ENCODE results near the gene CHST5.
"Not testable (repeated sequence)": the region's sequence is repeated elsewhere in the genome, so short reads cannot be mapped to it uniquely, and the experiment has no call there.

Gene CHST5

DNA sequence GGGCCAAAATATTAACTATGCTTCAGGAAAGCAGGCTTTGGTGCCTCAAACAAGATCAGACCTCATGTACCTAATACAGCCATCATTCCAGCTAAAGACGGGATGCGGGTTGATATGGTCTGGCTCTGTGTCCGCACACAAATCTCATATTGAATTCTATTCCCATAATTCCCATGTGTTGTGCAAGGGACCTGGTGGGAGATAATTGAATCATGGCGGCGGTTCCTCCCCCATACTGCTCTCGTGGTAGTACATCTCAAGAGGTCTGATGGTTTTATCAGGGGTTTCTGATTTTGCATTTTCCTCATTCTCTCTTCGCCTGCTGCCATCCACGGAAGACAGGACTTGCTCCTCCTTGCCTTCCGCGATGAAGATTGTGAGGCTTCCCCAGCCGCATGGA is 21.6 kb downstream of the CHST5 start:
- POLR2A ChIA-PET = no interaction called here
- DNase-seq (ENCODE audit: extremely low spot score) = no peak
- TF ChIP-seq ZNF384 (IDR thresholded peaks at IDR 0.05) (no peak), FOXM1 (IDR thresholded peaks at IDR 0.05; ENCODE audit: borderline replicate concordance) (no peak), NFRKB (IDR thresholded peaks at IDR 0.05) (no peak), SUZ12 (IDR thresholded peaks at IDR 0.05) (no peak), LEF1 (IDR thresholded peaks at IDR 0.05; ENCODE audit: borderline replicate concordance) (no peak), ARNT (IDR thresholded peaks at IDR 0.05) (no peak), BHLHE40 (IDR thresholded peaks at IDR 0.05; ENCODE audit: borderline replicate concordance) (no peak), L3MBTL2 (conservative IDR thresholded peaks at IDR 0.05) (no peak), ELF4 (IDR thresholded peaks at IDR 0.05) (no peak), CTBP1 (IDR thresholded peaks at IDR 0.05; ENCODE audit: borderline replicate concordance) (no peak), TARDBP (IDR thresholded peaks at IDR 0.05) (no peak)
- TF ChIP-seq, protein P1, sequence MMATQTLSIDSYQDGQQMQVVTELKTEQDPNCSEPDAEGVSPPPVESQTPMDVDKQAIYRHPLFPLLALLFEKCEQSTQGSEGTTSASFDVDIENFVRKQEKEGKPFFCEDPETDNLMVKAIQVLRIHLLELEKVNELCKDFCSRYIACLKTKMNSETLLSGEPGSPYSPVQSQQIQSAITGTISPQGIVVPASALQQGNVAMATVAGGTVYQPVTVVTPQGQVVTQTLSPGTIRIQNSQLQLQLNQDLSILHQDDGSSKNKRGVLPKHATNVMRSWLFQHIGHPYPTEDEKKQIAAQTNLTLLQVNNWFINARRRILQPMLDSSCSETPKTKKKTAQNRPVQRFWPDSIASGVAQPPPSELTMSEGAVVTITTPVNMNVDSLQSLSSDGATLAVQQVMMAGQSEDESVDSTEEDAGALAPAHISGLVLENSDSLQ (IDR thresholded peaks at IDR 0.05) = no peak
- CTCF ChIA-PET = no interaction called here

DNA sequence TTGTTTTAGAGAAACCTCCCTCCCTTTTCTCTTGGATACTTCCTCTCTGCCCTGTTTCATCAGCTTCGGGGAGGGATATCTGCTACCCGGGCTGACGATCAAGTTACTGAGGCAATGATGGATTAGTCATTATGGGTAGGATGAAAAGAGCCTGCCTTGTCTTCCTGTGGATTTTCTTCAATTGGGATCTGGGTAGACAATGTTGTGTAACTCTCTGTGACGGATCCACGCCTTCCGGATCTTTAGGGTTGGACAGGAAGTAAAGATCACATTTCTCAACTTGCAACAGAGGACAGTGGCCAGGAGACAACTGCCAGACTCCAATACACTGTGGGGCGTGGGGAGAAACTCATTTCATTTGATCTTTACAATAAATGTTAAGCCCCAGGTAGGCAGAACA is 29.3 kb downstream of the CHST5 start:
- TF ChIP-seq FOXK2 (IDR thresholded peaks at IDR 0.05) (no peak), HDGF (IDR thresholded peaks at IDR 0.05; ENCODE audit: borderline replicate concordance) (no peak), NFRKB (IDR thresholded peaks at IDR 0.05) (no peak), FOXM1 (IDR thresholded peaks at IDR 0.05; ENCODE audit: borderline replicate concordance) (no peak), TARDBP (IDR thresholded peaks at IDR 0.05) (no peak), ZNF384 (IDR thresholded peaks at IDR 0.05) (no peak), L3MBTL2 (conservative IDR thresholded peaks at IDR 0.05) (no peak), ELF4 (IDR thresholded peaks at IDR 0.05) (no peak)
- TF ChIP-seq, protein P1 (IDR thresholded peaks at IDR 0.05) = no peak
- no peak for DNase-seq (ENCODE audit: extremely low spot score)
- ChIA-PET CTCF (interaction anchor here (0.7 to 1.3 kb wide), 2 partner anchors 10 to 42 kb away, joined by 3 to 6 read pairs; partner anchors contain the start of gene TMEM170A), POLR2A (interaction anchor here (0.7 to 1.2 kb wide), 2 partner anchors 11 to 50 kb away, joined by 3 read pairs; partner anchors contain the start of gene TMEM231)

DNA sequence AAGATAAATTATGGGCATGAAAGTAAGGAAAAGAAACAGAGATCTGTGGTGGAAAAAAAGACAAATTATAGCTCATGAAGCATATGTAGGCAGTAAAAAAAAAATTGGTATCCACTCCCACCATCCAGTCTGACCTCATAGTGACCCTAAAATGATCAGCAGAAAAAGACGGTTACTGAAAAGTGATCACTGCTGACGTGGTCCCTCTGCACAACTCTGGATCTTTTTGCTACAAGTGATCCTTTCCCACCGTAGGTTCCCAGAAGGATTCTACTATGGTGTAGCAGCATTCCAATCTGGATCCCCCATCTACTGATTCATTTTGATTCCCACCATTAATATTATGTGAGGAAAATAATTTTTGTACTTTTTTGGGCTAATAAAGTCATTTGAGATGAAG is 29.8 kb downstream of the CHST5 start:
- no peak for DNase-seq (ENCODE audit: extremely low spot score)
- no peak for TF ChIP-seq SUZ12 (IDR thresholded peaks at IDR 0.05)
- POLR2A ChIA-PET = interaction anchor here (0.7 kb wide), 1 partner anchor 50 kb away, joined by 3 read pairs; the partner anchor contains the start of gene TMEM231
- CTCF ChIA-PET = interaction anchor here (0.7 to 1.3 kb wide), 3 partner anchors 11 to 61 kb away, joined by 3 to 6 read pairs (median 3); partner anchors contain the start of gene TMEM170A

DNA sequence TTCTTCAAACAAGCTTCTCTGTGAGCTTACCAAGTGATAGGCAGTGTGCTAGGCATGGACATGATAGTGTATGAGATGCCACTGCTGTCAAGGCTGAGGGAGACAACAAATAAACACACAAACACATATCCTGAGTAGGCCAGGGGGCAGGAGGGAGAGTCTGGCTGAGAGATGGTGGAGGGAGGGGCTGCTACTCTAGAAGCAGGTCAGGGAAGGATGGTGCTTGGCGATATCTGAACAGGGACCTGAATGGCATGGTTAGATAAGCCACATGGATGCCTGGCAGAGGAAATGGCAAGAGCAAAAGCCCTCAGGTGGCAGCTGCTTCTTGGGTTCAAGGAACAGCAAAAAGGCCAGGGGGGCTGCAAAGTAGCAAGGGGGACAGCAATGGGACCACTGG is 32.1 kb downstream of the CHST5 start:
- DNase-seq (ENCODE audit: extremely low spot score) = no peak
- TF ChIP-seq LEF1 (IDR thresholded peaks at IDR 0.05; ENCODE audit: borderline replicate concordance) (no peak), ARNT (IDR thresholded peaks at IDR 0.05) (no peak), FOXK2 (IDR thresholded peaks at IDR 0.05) (no peak), CTBP1 (IDR thresholded peaks at IDR 0.05; ENCODE audit: borderline replicate concordance) (no peak)
- TF ChIP-seq, protein P1 (IDR thresholded peaks at IDR 0.05) = no peak
- ChIA-PET CTCF (no interaction called here), POLR2A (interaction anchor here (1.4 kb wide), 1 partner anchor 8 kb away, joined by 4 read pairs; the partner anchor contains the start of gene CHST6)

DNA sequence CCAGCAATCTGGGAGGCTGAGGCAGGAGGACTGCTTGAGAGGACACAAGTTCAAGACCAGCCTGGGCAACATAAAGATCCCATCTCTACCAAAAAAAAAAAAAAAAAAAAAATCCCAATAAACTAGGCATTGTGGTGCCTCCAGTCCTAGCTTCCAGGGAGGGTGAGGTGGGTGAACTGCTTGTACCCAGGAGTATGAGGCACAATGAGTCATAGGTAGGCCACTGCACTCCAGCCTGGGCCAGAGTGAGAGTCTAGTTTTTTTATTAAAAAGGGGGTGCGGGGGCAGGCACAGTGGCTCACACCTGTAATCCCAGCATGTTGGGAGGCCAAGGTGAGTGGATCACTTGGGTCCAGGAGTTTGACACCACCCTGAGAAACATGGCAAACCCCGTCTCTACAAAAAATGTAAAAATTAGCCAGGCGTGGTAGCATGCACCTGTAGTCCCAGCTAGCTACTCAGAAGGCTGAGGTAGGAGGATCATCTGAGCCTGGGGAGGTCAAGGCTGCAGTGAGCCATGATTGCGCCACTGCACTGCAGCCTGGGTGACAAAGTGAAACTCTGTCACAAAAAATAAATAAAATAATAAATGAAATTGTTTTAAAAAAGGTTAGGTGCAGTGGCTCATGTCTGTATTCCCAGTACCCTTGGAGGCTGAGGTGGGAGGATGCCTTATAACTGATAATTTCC is 32.8 kb downstream of the CHST5 start:
- ChIA-PET POLR2A (interaction anchor here (1.4 kb wide), 1 partner anchor 8 kb away, joined by 4 read pairs; the partner anchor contains the start of gene CHST6), CTCF (no interaction called here)
- no peak for DNase-seq (ENCODE audit: extremely low spot score)

DNA sequence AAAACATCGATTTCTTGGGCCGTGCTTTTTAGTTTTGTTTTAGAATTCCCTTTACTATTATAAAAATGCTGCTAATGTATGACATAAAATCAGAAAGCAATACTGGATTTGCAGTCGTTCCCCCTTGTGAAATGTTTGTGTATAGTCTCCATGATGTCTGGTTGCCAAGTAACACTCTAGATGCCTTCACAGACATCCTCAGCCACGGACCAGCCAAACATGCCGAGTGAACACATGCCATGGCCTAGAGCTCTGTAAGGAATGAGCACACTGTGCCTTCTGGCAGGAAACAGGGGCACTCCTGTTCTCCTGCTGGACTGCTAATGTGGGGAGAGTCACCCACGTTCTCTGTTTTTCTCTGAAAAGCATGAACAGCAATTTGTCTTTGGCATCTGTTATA is 34.1 kb downstream of the CHST5 start:
- CTCF ChIA-PET; POLR2A ChIA-PET; DNase-seq (ENCODE audit: extremely low spot score): not testable (repeated sequence)

More for the DNA sequence above, 32.8 kb downstream of the CHST5 start:
- TF ChIP-seq HDGF (IDR thresholded peaks at IDR 0.05; ENCODE audit: borderline replicate concordance) (no peak), L3MBTL2 (conservative IDR thresholded peaks at IDR 0.05) (no peak), FOXM1 (IDR thresholded peaks at IDR 0.05; ENCODE audit: borderline replicate concordance) (no peak), TARDBP (IDR thresholded peaks at IDR 0.05) (no peak)
- TF ChIP-seq, protein P1 (IDR thresholded peaks at IDR 0.05) = no peak

DNA sequence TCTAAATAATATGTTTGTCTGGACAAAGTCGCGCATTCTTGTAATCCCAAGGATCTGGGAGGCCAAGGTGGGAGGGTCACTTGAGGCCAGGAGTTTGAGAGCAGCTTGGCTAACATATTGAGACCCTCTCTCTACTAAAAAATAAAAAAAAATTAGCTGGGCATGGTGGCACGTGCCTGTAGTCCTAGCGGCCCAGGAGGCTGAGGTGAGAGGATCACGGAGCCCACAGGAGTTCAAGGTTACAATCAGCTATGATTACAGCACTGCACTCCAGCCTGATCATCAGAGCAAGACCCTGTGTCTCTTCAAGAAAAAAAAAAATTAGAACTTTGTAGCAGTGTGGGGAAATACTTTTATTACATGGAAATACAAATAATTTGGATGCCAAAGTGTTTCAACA is 34.5 kb downstream of the CHST5 start:
- POLR2A ChIA-PET = no interaction called here
- TF ChIP-seq ELF4 (IDR thresholded peaks at IDR 0.05) (no peak), CTBP1 (IDR thresholded peaks at IDR 0.05; ENCODE audit: borderline replicate concordance) (no peak), BHLHE40 (IDR thresholded peaks at IDR 0.05; ENCODE audit: borderline replicate concordance) (no peak), FOXM1 (IDR thresholded peaks at IDR 0.05; ENCODE audit: borderline replicate concordance) (no peak)
- CTCF ChIA-PET = no interaction called here
- DNase-seq (ENCODE audit: extremely low spot score) = no peak

DNA sequence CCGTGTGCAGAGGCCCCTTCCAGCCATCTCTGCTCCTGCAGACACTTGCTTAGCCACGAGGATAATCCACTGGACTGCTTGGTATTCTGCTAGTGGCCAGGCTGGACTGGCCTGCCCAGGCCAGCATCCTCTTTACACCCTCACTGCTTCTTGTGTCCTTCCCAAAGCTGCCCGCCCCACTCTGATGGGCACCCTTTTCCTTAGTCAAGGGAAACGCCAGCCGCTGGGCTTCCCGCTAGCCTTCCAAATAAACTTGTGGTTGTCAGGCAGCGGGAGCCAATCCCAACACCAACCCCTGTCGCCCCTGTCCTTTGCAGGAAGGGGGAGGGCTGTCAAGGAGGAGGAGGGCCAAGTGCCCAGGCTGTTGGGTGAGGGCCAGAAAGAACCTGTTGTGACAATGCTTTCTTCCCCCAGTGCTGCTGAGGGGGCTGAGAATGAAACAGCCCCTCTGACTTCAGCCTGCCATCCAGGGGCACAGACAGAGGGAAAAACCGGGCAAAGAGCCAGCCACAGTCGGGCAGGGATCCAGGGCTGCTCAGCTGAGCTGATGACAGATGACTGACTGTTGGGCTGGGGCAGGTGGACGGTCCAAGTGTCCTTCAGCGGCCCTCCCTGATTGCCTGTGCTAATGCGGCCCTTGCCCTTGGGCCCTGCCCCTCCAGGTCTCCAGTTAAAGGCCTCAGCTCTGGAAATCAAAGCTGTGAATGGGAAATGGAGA is 37.1 kb downstream of the CHST5 start:
- POLR2A ChIA-PET = interaction anchor here (1.1 kb wide), 1 partner anchor 18 kb away, joined by 3 read pairs; no protein-coding TSS in a partner anchor
- CTCF ChIA-PET = interaction anchor here (0.6 to 4.1 kb wide), 2 partner anchors 18 to 74 kb away, joined by 3 to 16 read pairs; no protein-coding TSS in a partner anchor
- not testable (repeated sequence) for DNase-seq (ENCODE audit: extremely low spot score)

Measured in HEK293T (cell line).